ENCODE measurements around the gene COPS3. TPM values are rescaled to one million over a fixed set of nuclear protein-coding genes. Genes with fewer than 3 reads are reported as not detected.

Gene COPS3
- total and polyA plus RNA-seq, 9 of the 15 experiments (the other 6 are each of a cell fraction or from before 2014, with no cell fraction given): 92.4 to 295 (median 167) TPM

DNA sequence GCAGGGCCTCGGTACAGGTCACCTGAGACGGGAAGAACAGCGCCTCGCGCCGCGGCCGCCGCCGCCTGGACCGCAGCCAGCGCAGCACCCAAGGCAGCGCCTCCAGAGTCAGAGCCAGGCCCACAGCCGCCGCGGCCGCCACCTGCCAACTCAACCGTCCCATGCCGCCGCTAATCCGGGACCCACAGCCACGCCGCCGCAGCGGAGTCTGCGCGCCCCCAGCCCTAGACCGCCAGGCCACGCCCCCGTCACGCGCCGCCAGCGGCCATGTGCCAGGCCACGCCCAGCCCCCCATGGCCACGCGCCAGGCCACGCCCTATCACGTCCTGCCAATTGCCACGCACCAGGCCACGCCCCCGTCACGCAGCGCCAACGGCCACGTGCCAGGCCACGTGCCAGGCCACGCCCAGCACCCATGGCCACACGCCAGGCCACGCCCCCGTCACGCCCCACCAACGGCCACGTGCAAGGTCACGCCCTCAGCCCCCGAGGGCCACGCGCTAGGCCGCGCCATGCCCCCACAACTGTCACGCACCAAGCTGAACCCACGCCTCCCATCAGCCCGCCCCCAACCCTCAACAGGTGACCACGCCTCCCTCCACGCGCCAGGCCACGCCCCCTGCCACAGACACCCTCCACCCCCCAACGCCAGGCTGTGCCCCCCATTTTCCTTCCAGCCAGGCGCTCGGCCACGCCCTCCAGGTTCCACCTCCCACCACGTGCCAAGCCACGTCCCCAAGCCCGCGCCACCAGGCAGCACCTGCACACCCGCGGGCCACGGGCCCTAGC, 74.7 kb downstream of the COPS3 start, which contains the start of gene PLD6 (continued):
- no peak for TF ChIP-seq GTF3C2 (IDR thresholded peaks at IDR 0.05; ENCODE audit: borderline replicate concordance, extremely low read depth, insufficient read length)
- TF ChIP-seq JUND (IDR thresholded peaks at IDR 0.05; ENCODE audit: borderline replicate concordance, low read depth, low read length): no peak
- no peak for TF ChIP-seq JUND (tag; IDR thresholded peaks at IDR 0.05; ENCODE audit: borderline replicate concordance, low read depth, low read length)
- TF ChIP-seq GTF2F1 (IDR thresholded peaks at IDR 0.05; ENCODE audit: low read depth, low read length): no peak
- no peak for TF ChIP-seq HDAC3 (IDR thresholded peaks at IDR 0.05; ENCODE audit: borderline replicate concordance, partially characterized antibody)
- peak; percentile 90 for TF ChIP-seq GATAD2B (IDR thresholded peaks at IDR 0.05; ENCODE audit: borderline replicate concordance)
- TF ChIP-seq, protein P1, sequence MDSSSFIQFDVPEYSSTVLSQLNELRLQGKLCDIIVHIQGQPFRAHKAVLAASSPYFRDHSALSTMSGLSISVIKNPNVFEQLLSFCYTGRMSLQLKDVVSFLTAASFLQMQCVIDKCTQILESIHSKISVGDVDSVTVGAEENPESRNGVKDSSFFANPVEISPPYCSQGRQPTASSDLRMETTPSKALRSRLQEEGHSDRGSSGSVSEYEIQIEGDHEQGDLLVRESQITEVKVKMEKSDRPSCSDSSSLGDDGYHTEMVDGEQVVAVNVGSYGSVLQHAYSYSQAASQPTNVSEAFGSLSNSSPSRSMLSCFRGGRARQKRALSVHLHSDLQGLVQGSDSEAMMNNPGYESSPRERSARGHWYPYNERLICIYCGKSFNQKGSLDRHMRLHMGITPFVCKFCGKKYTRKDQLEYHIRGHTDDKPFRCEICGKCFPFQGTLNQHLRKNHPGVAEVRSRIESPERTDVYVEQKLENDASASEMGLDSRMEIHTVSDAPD (CRISPR knock-in tag; IDR thresholded peaks at IDR 0.05): no peak
- no peak for TF ChIP-seq TAF1 (IDR thresholded peaks at IDR 0.05; ENCODE audit: control insufficient read depth, extremely low read depth, insufficient read depth, low read length, severe bottlenecking)
- TF ChIP-seq, protein P2, sequence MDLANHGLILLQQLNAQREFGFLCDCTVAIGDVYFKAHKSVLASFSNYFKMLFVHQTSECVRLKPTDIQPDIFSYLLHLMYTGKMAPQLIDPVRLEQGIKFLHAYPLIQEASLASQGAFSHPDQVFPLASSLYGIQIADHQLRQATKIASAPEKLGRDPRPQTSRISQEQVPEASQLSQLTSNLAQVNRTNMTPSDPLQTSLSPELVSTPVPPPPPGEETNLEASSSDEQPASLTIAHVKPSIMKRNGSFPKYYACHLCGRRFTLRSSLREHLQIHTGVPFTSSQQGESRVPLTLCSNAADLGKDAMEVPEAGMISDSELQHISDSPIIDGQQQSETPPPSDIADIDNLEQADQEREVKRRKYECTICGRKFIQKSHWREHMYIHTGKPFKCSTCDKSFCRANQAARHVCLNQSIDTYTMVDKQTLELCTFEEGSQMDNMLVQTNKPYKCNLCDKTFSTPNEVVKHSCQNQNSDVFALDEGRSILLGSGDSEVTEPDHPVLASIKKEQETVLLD (IDR thresholded peaks at IDR 0.05): 0 out of 2 replicates have a peak, but pooled peaks have one; percentile 40
- TF ChIP-seq, protein P3, sequence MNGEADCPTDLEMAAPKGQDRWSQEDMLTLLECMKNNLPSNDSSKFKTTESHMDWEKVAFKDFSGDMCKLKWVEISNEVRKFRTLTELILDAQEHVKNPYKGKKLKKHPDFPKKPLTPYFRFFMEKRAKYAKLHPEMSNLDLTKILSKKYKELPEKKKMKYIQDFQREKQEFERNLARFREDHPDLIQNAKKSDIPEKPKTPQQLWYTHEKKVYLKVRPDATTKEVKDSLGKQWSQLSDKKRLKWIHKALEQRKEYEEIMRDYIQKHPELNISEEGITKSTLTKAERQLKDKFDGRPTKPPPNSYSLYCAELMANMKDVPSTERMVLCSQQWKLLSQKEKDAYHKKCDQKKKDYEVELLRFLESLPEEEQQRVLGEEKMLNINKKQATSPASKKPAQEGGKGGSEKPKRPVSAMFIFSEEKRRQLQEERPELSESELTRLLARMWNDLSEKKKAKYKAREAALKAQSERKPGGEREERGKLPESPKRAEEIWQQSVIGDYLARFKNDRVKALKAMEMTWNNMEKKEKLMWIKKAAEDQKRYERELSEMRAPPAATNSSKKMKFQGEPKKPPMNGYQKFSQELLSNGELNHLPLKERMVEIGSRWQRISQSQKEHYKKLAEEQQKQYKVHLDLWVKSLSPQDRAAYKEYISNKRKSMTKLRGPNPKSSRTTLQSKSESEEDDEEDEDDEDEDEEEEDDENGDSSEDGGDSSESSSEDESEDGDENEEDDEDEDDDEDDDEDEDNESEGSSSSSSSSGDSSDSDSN (IDR thresholded peaks at IDR 0.05; ENCODE audit: borderline replicate concordance in 1 of 2, low read depth in 2 of 2, low read length in 2 of 2): no peak
- TF ChIP-seq C11orf30 (IDR thresholded peaks at IDR 0.05; ENCODE audit: low read depth): no peak
- no peak for TF ChIP-seq ZNF589 (CRISPR knock-in tag; IDR thresholded peaks at IDR 0.05; ENCODE audit: low read depth)
- TF ChIP-seq NR4A1 (CRISPR knock-in tag; IDR thresholded peaks at IDR 0.05): no peak
- TF ChIP-seq NR4A1 (tag; IDR thresholded peaks at IDR 0.05): no peak
- TF ChIP-seq MITF (IDR thresholded peaks at IDR 0.05): peak; percentile 88

Data from K562 (cell line).